Stimulated activated CD8-positive, alpha-beta memory T cell treated with anti-CD3 and anti-CD28 coated beads, Interleukin-7, amount 100 ng/mL, for 48 hours (primary cell): ENCODE data around the gene CFAP61.
"Not testable (repeated sequence)": the region's sequence is repeated elsewhere in the genome, so short reads cannot be mapped to it uniquely, and the experiment has no call there.

Experiments
- DNase-seq, 2 donors: peaks; one replicate each; pipeline ENCODE4 v3.0.0-alpha.2; 2020; ENCODE audit warnings: low read depth in 1 of 2; ENCODE audit errors: extremely low read depth in 1 of 2

CFAP61 gene

GRCh38 chr20:20317621-20318364 lies 265.5 kb downstream of the CFAP61 start:
- DNase-seq = no peak

DNA sequence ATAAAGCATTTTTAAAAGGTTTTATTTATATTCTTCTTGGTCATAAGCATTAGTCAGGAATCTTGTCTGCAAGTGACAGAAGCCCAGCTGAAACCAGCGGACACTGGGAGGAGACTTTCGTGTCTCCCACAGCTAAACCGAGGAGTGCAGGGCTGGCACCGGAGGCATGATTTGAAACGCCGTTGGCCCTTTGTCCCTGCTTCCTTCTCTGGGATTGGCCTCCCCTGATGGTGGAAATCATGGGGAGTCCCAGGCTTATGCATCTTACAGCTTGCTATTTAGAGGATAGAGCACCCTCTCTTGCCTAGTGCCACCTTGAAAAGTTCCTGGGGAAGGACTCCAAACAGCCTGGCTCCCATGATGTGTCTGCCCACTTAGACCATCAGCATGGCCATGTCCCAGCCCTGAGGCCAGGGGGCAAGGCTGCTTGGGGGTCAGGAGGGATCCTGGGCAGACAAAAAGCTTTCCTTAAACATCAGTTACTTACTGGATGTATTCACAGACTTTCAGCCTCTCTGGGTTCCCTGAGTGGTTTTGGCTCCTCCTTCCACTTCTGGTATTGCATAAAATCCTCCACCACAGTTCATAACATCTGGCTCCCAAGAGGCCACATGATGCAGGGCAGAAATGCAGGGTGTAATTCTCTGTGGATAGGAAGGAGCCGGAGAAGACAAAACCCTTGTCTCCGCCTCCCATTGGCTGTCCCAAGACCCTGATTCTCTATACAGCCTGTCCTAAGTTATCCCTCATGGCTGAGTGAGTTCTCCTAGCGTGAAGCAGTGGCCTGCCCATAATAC lies 266.2 kb downstream of the CFAP61 start:
- no peak for DNase-seq

GRCh38 chr20:20321134-20321533 lies 268.8 kb downstream of the CFAP61 start:
- DNase-seq = no peak

GRCh38 chr20:20321917-20322316 lies 269.6 kb downstream of the CFAP61 start:
- no peak for DNase-seq

GRCh38 chr20:20322912-20323311 lies 270.6 kb downstream of the CFAP61 start:
- no peak for DNase-seq

- no peak for DNase-seq
Observed at GRCh38 chr20:20327746-20328145, 275.4 kb downstream of the CFAP61 start.

- DNase-seq = no peak
Observed at GRCh38 chr20:20329564-20329963, 277.2 kb downstream of the CFAP61 start.

- DNase-seq = no peak
Observed at GRCh38 chr20:20331156-20331555, 278.8 kb downstream of the CFAP61 start.

DNA sequence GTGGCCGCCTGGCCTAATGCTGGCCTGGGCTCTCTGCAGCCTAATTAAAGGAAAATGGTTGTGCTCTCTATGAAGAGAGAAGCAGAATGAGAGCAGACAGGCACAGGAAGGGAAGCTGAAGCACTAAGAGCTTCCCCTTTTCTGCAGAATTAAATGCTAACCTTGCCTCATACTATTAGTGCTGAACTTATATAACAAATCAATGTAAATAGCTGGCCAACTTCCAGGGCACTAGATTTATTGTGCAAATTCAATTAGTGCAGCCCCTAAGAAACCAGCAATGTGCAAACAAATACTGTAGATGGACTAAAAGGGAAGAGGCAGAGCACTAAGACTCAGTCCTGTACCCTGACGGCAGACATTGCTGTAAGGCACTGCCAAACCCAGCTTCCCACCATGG lies 279.5 kb downstream of the CFAP61 start:
- no peak for DNase-seq

DNA sequence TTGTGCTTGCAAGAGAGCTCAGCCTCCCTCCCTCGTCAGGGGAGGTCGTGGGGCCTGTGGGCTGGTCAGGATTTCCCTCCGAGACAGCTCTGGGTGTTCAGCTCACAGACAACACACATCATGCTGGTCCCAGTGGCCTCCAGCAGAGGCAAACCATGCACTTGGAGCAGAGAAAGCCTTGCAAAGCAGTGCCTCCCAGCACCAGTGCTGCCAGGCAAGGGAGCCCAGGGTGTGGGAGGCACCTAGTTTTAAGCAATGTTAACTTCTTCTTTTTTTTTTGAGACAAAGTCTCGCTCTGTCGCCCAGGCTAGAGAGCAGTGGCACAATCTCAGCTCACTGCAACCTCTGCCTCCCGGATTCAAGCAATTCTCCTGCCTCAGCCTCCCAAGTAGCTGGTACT lies 281.5 kb downstream of the CFAP61 start:
- no peak for DNase-seq

DNA sequence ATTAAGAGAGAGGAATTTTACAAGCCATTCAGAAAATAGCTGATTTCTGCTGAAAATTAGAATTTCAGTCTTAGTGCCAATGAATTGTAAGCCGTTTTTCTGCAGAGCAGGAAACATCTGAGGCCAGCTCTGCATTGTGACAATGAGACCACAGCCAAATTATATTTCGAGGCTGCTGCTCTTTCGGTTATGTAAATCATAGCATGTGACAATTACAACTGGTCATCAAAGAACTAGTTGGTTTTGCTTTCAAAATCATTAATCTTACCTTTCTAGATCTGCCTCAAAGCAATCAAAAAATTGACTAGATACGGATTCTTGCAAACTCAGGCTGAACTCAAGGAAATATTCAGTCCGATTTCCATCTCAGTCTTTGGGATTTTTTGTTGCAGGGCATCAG lies 282.2 kb downstream of the CFAP61 start:
- DNase-seq = no peak

DNA sequence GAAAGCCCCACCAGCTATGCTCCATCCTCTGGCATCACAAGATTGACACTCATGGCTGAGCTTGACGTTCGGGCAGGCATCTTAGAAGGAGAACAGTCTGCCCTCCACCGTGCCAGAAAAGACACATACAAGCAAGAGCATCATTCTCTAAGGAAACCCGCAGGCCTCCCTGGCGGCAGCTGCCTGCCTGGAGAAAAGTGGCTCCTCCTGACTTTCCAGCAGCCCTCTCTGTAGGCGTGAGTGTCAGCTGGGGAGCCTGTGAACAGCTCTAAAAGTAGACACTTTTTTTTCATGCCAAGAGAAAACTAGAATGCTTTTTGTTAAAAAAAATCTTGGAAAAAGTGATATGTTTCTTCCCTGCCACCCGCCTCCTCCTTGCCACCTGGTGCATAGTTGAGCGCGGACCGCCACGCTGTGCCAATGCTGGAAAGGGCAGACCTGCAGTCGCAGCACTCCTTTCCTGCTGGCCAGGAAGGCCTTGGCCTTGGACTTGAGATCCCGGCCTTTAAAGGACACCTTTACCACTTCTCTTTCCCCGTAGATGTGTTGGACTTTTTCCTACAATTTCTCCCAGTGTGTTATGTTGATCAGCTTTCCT lies 285.9 kb downstream of the CFAP61 start:
- DNase-seq = no peak

DNA sequence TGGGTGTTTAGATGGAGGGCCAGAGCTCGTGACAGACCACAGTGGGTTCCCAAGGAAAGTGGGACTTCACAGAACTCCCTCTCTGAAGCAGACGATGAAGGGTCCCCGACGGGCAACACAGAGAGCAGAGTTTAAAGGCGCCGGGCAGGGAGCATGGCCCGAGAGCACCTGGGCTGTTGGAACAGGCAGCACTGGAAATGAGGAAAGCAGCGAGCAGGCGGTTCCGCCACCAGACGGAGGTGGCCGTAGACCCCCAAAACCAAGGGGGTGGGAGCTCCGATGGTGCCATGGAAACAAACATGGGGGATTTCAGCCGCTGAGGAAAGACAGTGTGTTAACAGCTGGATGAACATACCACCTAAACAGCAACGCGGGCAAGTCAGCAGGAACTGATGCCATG lies 288.1 kb downstream of the CFAP61 start:
- DNase-seq = no peak

- no peak for DNase-seq
Observed at GRCh38 chr20:20341371-20341770, 289.0 kb downstream of the CFAP61 start.

- DNase-seq = no peak
Observed at GRCh38 chr20:20342066-20342465, 289.7 kb downstream of the CFAP61 start.

GRCh38 chr20:20343932-20344331 lies 291.6 kb downstream of the CFAP61 start:
- DNase-seq = no peak

GRCh38 chr20:20344476-20344875 lies 292.1 kb downstream of the CFAP61 start:
- DNase-seq = no peak

DNA sequence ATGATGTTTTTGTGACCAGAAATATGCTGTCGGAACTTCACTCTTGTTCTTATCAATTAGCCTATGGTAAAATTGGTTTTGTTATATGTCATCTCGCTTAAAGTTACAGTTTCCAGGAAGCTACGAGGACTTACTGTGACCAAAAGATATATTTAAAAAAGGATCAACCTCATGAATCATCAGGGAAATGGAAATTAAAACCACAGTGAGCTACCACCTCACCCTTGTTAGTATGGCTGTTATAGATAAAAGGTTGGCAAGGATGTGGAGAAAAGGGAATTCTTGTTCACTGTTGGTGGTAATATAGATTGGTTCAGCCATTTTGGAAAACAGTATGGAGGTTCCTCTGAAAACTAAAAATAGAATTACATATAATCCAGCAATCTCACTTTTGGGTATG lies 301.2 kb downstream of the CFAP61 start:
- DNase-seq = no peak

GRCh38 chr20:20355503-20355902 lies 303.2 kb downstream of the CFAP61 start:
- not testable (repeated sequence) for DNase-seq

GRCh38 chr20:20358801-20359200 lies 306.5 kb downstream of the CFAP61 start:
- DNase-seq = no peak

- no peak for DNase-seq
Observed at GRCh38 chr20:20359628-20360027, 307.3 kb downstream of the CFAP61 start.

DNA sequence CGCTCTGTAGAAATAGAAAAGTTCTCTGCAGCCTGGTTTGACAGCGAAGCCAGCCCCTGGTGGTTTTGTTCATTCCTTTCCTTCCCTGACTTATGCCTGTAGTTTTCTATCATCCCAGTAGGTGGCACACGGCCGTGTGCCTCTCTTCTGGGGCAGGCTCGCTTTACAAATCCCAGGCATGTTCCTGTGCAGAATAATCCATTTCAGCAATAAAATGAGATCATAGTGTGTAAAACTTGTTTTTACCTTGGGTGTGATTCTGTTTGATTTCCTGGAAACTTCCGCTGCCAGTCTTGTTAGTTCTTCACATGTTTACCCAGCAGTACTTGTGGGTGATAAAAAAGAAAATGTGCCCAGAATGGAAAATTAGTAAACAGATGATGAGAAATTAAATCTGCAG lies 308.1 kb downstream of the CFAP61 start:
- no peak for DNase-seq
